WTC11 (cell line): ENCODE results near the gene RRAD.

Source experiments
- CREB1 ChIP-seq: sonication (generic); formaldehyde crosslinking; IDR thresholded peaks from 2 replicates; pipeline ENCODE4 v1.8.0; 2023; ENCODE audit warnings: mild to moderate bottlenecking, missing genetic modification reagents
- ETV6 ChIP-seq: sonication (generic); formaldehyde crosslinking; IDR thresholded peaks from 2 replicates; pipeline ENCODE4 v1.8.1; 2022; ENCODE audit warnings: mild to moderate bottlenecking, missing genetic modification reagents
- HMGA2 ChIP-seq: fragments of 250-450 bp; sonication (Bioruptor Pico); IDR thresholded peaks from 2 replicates; pipeline ENCODE4 v1.4.0; 2021; ENCODE audit warnings: mild to moderate bottlenecking, moderate library complexity
- RORB ChIP-seq: fragments of 250-450 bp; sonication (Bioruptor Pico); IDR thresholded peaks from 2 replicates; pipeline ENCODE4 v1.9.0; 2021; ENCODE audit warnings: mild to moderate bottlenecking
- TF ChIP-seq, protein P1 (sequence below): fragments of 200-600 bp; IDR thresholded peaks from 2 replicates; pipeline ENCODE4 v1.8.0; 2022; ENCODE audit warnings: antibody characterized with exemption
- TF ChIP-seq, protein P2 (sequence below): sonication (generic); formaldehyde crosslinking; IDR thresholded peaks from 2 replicates; pipeline ENCODE4 v1.8.1; 2023; ENCODE audit warnings: mild to moderate bottlenecking, missing genetic modification reagents, moderate library complexity

- TF ChIP-seq, protein P1, sequence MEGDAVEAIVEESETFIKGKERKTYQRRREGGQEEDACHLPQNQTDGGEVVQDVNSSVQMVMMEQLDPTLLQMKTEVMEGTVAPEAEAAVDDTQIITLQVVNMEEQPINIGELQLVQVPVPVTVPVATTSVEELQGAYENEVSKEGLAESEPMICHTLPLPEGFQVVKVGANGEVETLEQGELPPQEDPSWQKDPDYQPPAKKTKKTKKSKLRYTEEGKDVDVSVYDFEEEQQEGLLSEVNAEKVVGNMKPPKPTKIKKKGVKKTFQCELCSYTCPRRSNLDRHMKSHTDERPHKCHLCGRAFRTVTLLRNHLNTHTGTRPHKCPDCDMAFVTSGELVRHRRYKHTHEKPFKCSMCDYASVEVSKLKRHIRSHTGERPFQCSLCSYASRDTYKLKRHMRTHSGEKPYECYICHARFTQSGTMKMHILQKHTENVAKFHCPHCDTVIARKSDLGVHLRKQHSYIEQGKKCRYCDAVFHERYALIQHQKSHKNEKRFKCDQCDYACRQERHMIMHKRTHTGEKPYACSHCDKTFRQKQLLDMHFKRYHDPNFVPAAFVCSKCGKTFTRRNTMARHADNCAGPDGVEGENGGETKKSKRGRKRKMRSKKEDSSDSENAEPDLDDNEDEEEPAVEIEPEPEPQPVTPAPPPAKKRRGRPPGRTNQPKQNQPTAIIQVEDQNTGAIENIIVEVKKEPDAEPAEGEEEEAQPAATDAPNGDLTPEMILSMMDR, result no peak
- TF ChIP-seq HMGA2 (CRISPR knock-in tag), result no peak
- TF ChIP-seq CREB1 (CRISPR knock-in tag), result no peak
- TF ChIP-seq RORB (CRISPR knock-in tag), result no peak
- TF ChIP-seq ETV6 (CRISPR knock-in tag), result no peak
- TF ChIP-seq, protein P2, sequence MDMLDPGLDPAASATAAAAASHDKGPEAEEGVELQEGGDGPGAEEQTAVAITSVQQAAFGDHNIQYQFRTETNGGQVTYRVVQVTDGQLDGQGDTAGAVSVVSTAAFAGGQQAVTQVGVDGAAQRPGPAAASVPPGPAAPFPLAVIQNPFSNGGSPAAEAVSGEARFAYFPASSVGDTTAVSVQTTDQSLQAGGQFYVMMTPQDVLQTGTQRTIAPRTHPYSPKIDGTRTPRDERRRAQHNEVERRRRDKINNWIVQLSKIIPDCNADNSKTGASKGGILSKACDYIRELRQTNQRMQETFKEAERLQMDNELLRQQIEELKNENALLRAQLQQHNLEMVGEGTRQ (CRISPR knock-in tag), result no peak
Observed at GRCh38 chr16:66950437-66950836, 25.1 kb upstream of the RRAD start.
